GM13976 (cell line): ENCODE data around the gene AKR1B15.
"Not testable (repeated sequence)": the region's sequence is repeated elsewhere in the genome, so short reads cannot be mapped to it uniquely, and the experiment has no call there.

Experiments
- DNase-seq: peaks from one replicate; pipeline ENCODE4 v3.0.0; 2012; ENCODE audit warnings: low spot score
- in situ Hi-C: fragments of 300-500 bp; cut with MboI; formaldehyde crosslinking; loops from one replicate; pipeline ENCODE4 v1.12.0; 2022; ENCODE audit warnings: low sequenced_read_pairs, mixed read lengths, inconsistent platforms; ENCODE audit not compliant: unreplicated experiment
- TF ChIP-seq, protein P1 (sequence below): IDR thresholded peaks from 2 replicates; pipeline ENCODE4 v1.5.1; 2012; ENCODE audit warnings: borderline replicate concordance, mild to moderate bottlenecking; ENCODE audit not compliant: insufficient read depth; ENCODE audit errors: extremely low read depth, missing control alignments, control extremely low read depth

Gene AKR1B15

DNA sequence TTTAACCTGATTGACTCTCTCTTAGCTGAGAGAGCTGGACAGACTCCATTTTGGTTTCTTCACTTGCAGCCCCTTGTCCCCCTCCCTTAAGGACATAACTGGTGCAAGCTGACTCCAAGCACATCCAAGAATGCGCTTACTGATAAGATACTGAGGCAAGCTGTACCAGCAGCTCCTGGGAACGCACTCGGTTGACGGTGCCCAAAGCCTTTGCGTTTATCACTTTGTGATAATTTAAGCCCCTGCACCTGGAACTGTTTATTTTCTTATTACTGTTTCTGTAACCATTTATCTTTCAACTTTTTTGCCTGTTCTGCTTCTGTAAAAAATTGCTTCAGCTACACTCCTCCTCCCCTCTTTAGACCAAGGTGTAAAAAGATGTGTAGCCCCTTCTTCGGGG lies 8.5 kb downstream of the AKR1B15 start:
- DNase-seq = no peak
- TF ChIP-seq, protein P1, sequence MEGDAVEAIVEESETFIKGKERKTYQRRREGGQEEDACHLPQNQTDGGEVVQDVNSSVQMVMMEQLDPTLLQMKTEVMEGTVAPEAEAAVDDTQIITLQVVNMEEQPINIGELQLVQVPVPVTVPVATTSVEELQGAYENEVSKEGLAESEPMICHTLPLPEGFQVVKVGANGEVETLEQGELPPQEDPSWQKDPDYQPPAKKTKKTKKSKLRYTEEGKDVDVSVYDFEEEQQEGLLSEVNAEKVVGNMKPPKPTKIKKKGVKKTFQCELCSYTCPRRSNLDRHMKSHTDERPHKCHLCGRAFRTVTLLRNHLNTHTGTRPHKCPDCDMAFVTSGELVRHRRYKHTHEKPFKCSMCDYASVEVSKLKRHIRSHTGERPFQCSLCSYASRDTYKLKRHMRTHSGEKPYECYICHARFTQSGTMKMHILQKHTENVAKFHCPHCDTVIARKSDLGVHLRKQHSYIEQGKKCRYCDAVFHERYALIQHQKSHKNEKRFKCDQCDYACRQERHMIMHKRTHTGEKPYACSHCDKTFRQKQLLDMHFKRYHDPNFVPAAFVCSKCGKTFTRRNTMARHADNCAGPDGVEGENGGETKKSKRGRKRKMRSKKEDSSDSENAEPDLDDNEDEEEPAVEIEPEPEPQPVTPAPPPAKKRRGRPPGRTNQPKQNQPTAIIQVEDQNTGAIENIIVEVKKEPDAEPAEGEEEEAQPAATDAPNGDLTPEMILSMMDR = no peak
- in situ Hi-C loops = no loop called here

DNA sequence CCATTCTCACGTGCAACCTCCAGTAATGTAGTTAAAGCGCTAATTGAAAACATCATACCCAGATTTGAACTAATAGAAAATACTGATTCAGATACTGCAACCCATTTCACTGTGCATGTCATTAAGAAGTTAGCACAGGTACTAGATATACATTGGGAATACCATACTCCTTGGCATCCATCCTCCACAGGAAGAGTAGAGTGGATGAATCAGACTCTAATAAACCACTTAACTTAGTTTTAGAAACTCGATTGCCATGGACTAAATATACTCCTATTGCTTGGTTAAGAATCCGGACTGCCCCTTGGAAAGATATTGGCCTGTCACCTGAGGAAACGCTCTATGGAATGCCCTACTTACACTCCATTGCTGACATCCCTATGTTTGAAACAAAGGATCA lies 9.5 kb downstream of the AKR1B15 start:
- in situ Hi-C loops = no loop called here
- TF ChIP-seq, protein P1 = no peak
- DNase-seq = no peak

DNA sequence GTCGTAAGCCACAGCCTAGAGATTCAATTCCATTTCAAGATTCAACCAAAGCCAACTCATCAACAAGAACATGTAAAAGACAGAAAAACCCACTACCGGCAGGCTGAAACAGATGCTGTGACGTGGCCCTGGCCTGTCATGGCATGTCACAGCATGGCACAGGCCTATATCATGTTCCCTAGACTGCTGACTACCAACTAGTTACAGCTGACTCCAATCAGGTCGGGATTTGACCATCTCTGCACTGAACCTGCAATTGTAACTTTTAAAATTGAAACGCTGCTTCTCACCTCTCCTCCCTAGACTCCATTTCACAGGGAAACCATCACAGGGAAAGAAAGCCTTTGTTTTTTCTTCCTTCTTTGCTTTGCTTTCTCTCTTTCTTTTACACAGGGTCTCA lies 12.7 kb downstream of the AKR1B15 start:
- in situ Hi-C loops = not testable (repeated sequence)

GRCh38 chr7:134562136-134562535 lies 13.2 kb downstream of the AKR1B15 start:
- TF ChIP-seq, protein P1 = no peak
- in situ Hi-C loops = no loop called here
- no peak for DNase-seq

More for the DNA sequence above, 12.7 kb downstream of the AKR1B15 start:
- DNase-seq = not testable (repeated sequence)

- DNase-seq, in situ Hi-C loops: not testable (repeated sequence)
Observed at GRCh38 chr7:134563398-134563749, 14.5 kb downstream of the AKR1B15 start.

- in situ Hi-C loops = no loop called here
- TF ChIP-seq, protein P1 = no peak
- no peak for DNase-seq
Observed at GRCh38 chr7:134565643-134566136, 16.8 kb downstream of the AKR1B15 start.

- no peak for DNase-seq
- in situ Hi-C loops = no loop called here
- TF ChIP-seq, protein P1 = no peak
Observed at GRCh38 chr7:134567368-134567767, 18.5 kb downstream of the AKR1B15 start.

DNA sequence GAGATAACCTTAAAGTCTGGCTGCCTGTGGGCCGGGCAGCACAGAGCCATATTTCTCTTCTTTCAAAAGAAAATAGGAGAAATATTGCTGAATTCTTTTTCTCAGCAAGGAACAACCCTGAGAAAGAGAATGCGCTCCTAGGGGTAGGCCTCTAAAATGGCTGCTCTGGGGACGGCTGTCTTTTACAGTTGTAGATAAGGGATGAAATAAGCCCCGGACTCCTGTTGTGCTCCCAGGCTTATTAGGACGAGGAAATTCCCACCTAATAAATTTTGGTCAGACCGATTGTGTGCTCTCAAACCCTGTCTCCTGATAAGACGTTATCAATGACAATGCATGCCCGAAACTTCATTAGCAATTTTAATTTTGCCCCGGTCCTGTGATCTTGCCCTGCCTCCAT lies 21.1 kb downstream of the AKR1B15 start:
- DNase-seq, in situ Hi-C loops: not testable (repeated sequence)
